Measurements from ENCODE around the gene GLRB. TPM values are rescaled to one million over a fixed set of nuclear protein-coding genes. Genes with fewer than 3 reads are reported as not detected.

Gene GLRB
- total and polyA plus RNA-seq, 10 of the 15 experiments (the other 5 are each of a cell fraction or from before 2014, with no cell fraction given) = 0.04 TPM; not detected in 9

GRCh38 chr4:157221426-157221894 is 145.5 kb downstream of the GLRB start:
- H2AFZ ChIP-seq (ENCODE audit: control insufficient read depth, low read depth, low read length) = no peak overlapping the region
- 43% methylated on average over 24 of the region's 24 CpGs for WGBS (ENCODE audit: insufficient coverage, insufficient replicate concordance, low lambda C conversion rate, missing lambda C conversion rate)
- ChIA-PET CTCF (interaction anchor here (1.1 kb wide), 1 partner anchor 22 kb away, joined by 3 read pairs; no protein-coding TSS in a partner anchor), SMC1A (ENCODE audit: uncharacterized antibody, unreplicated experiment) (interaction anchor here (1.4 kb wide), 1 partner anchor 752 kb away, joined by 3 read pairs; no protein-coding TSS in a partner anchor), POLR2A (no interaction called here), RAD21 (ENCODE audit: unreplicated experiment) (no interaction called here)
- no peak for FAIRE-seq
- no peaks in the 10 kb centered on the region for H3K79me2 ChIP-seq (ENCODE audit: control insufficient read depth, insufficient read depth, low read length)
- H3K9ac ChIP-seq (ENCODE audit: control insufficient read depth, insufficient read depth, low read length) = no peak overlapping the region
- ATAC-seq = no peak
- no peak for DNase-seq (ENCODE audit: low read depth, low spot score)
- no peaks in the 10 kb centered on the region; the same call in 2 of the 3 replicates for H3K9me3 ChIP-seq (replicated peaks; ENCODE audit: control insufficient read depth, insufficient read depth, low read length)
- TF ChIP-seq NR2C1 (IDR thresholded peaks at IDR 0.05) = no peak
- TF ChIP-seq SRF (IDR thresholded peaks at IDR 0.05; ENCODE audit: low read depth in 2 of 2, low read length in 2 of 2) = no peak
- TF ChIP-seq CHD2 (IDR thresholded peaks at IDR 0.05; ENCODE audit: borderline replicate concordance, low read depth, low read length) = no peak
- no peak for TF ChIP-seq NFYA (IDR thresholded peaks at IDR 0.05; ENCODE audit: borderline replicate concordance, low read depth, low read length)
- no peak for TF ChIP-seq STAT1 (conservative IDR thresholded peaks at IDR 0.05)
- TF ChIP-seq, protein P1, sequence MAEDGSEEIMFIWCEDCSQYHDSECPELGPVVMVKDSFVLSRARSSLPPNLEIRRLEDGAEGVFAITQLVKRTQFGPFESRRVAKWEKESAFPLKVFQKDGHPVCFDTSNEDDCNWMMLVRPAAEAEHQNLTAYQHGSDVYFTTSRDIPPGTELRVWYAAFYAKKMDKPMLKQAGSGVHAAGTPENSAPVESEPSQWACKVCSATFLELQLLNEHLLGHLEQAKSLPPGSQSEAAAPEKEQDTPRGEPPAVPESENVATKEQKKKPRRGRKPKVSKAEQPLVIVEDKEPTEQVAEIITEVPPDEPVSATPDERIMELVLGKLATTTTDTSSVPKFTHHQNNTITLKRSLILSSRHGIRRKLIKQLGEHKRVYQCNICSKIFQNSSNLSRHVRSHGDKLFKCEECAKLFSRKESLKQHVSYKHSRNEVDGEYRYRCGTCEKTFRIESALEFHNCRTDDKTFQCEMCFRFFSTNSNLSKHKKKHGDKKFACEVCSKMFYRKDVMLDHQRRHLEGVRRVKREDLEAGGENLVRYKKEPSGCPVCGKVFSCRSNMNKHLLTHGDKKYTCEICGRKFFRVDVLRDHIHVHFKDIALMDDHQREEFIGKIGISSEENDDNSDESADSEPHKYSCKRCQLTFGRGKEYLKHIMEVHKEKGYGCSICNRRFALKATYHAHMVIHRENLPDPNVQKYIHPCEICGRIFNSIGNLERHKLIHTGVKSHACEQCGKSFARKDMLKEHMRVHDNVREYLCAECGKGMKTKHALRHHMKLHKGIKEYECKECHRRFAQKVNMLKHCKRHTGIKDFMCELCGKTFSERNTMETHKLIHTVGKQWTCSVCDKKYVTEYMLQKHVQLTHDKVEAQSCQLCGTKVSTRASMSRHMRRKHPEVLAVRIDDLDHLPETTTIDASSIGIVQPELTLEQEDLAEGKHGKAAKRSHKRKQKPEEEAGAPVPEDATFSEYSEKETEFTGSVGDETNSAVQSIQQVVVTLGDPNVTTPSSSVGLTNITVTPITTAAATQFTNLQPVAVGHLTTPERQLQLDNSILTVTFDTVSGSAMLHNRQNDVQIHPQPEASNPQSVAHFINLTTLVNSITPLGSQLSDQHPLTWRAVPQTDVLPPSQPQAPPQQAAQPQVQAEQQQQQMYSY (CRISPR knock-in tag; IDR thresholded peaks at IDR 0.05) = no peak
- no peak for TF ChIP-seq IRF4 (IDR thresholded peaks at IDR 0.05; ENCODE audit: low read depth, low read length)
- TF ChIP-seq SPI1 (IDR thresholded peaks at IDR 0.05; ENCODE audit: borderline replicate concordance, insufficient read depth, low read depth, low read length) = no peak
- TF ChIP-seq YY1 (IDR thresholded peaks at IDR 0.05; ENCODE audit: low read depth, low read length) = no peak
- TF ChIP-seq BRCA1 (IDR thresholded peaks at IDR 0.05; ENCODE audit: low read depth, low read length) = no peak
- TF ChIP-seq ASH2L (IDR thresholded peaks at IDR 0.05; ENCODE audit: borderline replicate concordance, low read depth) = no peak
- TF ChIP-seq, protein P2, sequence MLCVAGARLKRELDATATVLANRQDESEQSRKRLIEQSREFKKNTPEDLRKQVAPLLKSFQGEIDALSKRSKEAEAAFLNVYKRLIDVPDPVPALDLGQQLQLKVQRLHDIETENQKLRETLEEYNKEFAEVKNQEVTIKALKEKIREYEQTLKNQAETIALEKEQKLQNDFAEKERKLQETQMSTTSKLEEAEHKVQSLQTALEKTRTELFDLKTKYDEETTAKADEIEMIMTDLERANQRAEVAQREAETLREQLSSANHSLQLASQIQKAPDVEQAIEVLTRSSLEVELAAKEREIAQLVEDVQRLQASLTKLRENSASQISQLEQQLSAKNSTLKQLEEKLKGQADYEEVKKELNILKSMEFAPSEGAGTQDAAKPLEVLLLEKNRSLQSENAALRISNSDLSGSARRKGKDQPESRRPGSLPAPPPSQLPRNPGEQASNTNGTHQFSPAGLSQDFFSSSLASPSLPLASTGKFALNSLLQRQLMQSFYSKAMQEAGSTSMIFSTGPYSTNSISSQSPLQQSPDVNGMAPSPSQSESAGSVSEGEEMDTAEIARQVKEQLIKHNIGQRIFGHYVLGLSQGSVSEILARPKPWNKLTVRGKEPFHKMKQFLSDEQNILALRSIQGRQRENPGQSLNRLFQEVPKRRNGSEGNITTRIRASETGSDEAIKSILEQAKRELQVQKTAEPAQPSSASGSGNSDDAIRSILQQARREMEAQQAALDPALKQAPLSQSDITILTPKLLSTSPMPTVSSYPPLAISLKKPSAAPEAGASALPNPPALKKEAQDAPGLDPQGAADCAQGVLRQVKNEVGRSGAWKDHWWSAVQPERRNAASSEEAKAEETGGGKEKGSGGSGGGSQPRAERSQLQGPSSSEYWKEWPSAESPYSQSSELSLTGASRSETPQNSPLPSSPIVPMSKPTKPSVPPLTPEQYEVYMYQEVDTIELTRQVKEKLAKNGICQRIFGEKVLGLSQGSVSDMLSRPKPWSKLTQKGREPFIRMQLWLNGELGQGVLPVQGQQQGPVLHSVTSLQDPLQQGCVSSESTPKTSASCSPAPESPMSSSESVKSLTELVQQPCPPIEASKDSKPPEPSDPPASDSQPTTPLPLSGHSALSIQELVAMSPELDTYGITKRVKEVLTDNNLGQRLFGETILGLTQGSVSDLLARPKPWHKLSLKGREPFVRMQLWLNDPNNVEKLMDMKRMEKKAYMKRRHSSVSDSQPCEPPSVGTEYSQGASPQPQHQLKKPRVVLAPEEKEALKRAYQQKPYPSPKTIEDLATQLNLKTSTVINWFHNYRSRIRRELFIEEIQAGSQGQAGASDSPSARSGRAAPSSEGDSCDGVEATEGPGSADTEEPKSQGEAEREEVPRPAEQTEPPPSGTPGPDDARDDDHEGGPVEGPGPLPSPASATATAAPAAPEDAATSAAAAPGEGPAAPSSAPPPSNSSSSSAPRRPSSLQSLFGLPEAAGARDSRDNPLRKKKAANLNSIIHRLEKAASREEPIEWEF (IDR thresholded peaks at IDR 0.05; ENCODE audit: insufficient replicate concordance, low read depth, low read length) = no peak
- TF ChIP-seq MEF2A (IDR thresholded peaks at IDR 0.05; ENCODE audit: insufficient read depth, low read depth, low read length) = no peak
- no peak for TF ChIP-seq SUPT20H (IDR thresholded peaks at IDR 0.05; ENCODE audit: borderline replicate concordance, control insufficient read depth, low read depth, low read length)
- no peak for TF ChIP-seq MTA3 (IDR thresholded peaks at IDR 0.05; ENCODE audit: borderline replicate concordance, low read length)
- TF ChIP-seq RAD51 (IDR thresholded peaks at IDR 0.05) = no peak
- TF ChIP-seq ZZZ3 (IDR thresholded peaks at IDR 0.05; ENCODE audit: control insufficient read depth, insufficient read length, low read depth) = no peak
- BruUV-seq (replicated peaks) = no TSS peak
- H3K4me1 ChIP-seq (ENCODE audit: control insufficient read depth, insufficient read depth, low read length) = no peaks in the 10 kb centered on the region
- no peak overlapping the region for H3K27ac ChIP-seq (ENCODE audit: control insufficient read depth, insufficient read depth)
- H3K4me2 ChIP-seq (ENCODE audit: control insufficient read depth, insufficient read depth) = no peak overlapping the region
- intact Hi-C loops (cut with micrococcal nuclease; ENCODE audit: unreplicated experiment) = no loop called here
- no peaks in the 10 kb centered on the region for H4K20me1 ChIP-seq (ENCODE audit: control insufficient read depth, insufficient read depth)
- H3K4me3 ChIP-seq = no peak overlapping the region
- in situ Hi-C loops (cut with MboI) = no loop called here
- no peaks in the 10 kb centered on the region for H3K36me3 ChIP-seq (ENCODE audit: control insufficient read depth in 2 of 2, insufficient read depth in 2 of 2, low read length in 1 of 2)
- H3K27me3 ChIP-seq (replicated peaks in 1 of 2; ENCODE audit: control insufficient read depth in 2 of 2, insufficient read depth in 2 of 2, low read length in 1 of 2) = peaks cover 3 to 5% of the 10 kb centered on the region in 2 experiments; a peak in 3 of 4 replicates

Measured in GM12878 (cell line).